ENCODE results near the gene SLC35E1.
"Not testable (repeated sequence)": the region's sequence is repeated elsewhere in the genome, so short reads cannot be mapped to it uniquely, and the experiment has no call there.

Gene SLC35E1

DNA sequence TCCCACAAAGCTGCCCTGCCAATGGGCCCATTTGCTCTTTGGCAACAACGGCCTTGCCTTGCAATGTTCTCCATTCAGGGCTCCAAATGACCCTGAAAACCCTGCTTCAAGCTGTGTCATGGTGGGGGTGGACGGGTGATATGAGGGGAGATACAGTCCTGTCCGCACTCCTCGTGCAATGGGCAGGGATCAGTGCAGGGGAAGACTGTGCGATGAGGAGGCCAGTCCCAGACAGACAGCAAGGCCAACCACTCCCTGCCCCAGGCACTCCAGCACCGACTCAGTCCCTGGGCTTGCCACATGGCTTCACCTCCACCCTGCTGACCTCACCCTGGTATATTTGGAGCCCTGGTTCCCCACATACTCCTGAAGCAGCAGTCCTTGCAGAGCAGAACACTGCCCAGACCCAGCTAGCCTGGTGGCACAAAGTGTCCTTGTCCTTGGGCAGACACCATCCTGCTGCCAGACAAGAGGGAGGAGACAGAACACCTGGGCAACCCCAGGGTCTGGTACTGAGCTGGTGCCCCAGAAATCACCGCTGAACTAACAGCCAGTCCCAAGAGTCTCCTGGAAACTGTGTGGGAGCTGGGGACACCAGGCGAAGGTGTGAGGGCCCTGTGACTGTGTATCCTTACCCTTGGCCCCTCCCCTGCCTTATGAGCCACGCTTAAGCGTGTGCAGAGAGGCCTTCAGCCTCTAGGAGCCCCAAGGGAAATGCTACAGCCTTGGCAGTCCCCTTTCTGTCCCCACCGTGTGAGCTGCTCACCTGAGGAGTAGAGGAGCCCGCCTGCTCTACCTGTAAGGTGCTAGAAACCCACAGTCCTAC is 9.1 kb upstream of the SLC35E1 start:
- DNase-seq (ENCODE audit: low read depth): no peak

GRCh38 chr19:16579381-16579780 is 7.2 kb upstream of the SLC35E1 start:
- no peak for DNase-seq (ENCODE audit: low read depth)

- DNase-seq (ENCODE audit: low read depth): no peak
These were observed 5.3 kb upstream of the SLC35E1 start for GRCh38 chr19:16577531-16577985.

GRCh38 chr19:16576690-16577530 is 4.7 kb upstream of the SLC35E1 start:
- DNase-seq (ENCODE audit: low read depth): no peak

- DNase-seq (ENCODE audit: low read depth): no peak
These were observed 3.9 kb upstream of the SLC35E1 start for GRCh38 chr19:16575861-16576689.

DNA sequence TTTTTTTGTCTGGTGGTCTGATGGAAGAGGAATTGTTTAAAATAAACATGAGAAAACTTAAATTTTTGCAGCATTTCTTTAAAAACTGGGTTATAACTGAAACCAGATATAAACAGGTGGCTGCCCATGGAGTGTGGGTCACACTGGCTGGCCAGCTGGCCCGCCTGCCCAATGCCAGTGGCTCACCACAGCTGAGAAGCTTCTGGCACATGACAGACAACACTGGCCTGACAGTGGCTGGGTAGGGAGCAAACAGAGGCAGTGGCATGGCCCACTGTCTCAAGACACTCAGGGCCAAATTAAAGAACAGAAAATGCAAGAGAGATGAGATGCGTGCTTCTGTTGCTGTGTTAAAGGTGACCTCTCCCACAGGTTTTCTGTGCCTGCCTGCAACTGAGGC is 3.1 kb upstream of the SLC35E1 start:
- no peak for DNase-seq (ENCODE audit: low read depth)

DNA sequence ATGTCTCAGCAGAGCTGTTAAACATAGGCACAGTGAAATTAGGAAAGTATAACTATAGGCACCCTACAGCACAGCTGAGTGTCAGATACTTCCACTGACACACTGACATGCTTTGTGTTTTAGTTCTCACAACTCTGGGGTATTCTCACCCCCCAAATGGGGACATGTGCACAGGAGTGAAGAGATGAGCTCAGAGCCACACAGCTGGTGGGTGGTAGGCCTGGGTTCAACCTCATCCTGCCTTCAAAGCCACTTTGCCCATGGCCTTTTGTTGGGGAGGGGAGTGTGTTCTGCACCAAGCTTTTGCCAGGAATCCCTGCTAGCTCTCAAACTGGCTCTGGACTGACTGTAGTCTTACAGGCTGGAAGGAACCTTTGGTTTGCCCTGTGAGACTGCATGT is 1.7 kb upstream of the SLC35E1 start:
- no peak for DNase-seq (ENCODE audit: low read depth)

DNA sequence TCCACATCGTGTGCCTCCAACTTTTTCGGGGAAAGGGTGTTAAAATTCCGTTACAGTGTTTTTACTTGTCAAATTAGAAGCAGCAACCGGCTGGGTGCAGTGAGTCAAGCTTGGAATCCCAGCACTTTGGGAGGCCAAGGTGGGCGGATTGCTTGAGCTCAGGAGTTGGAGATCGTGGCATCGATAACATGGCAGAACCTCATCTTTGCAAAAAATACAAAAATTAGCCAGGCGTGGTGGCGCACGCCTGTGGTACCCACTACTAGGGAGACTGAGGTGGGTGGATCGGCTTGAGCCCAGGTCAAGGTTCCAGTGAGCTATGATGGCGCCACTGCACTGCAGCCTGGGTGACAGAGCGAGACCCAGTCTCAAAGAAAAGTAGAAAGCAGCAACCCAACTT is 1.1 kb upstream of the SLC35E1 start:
- DNase-seq (ENCODE audit: low read depth): no peak

- no peak for DNase-seq (ENCODE audit: low read depth)
These were observed 338 bp downstream of the SLC35E1 start for GRCh38 chr19:16571822-16572331.

GRCh38 chr19:16571283-16571682 is 932 bp downstream of the SLC35E1 start:
- peak; percentile 60 for DNase-seq (ENCODE audit: low read depth)

- DNase-seq (ENCODE audit: low read depth): no peak
These were observed 2.5 kb downstream of the SLC35E1 start for GRCh38 chr19:16569609-16570320.

GRCh38 chr19:16566702-16567101 is 5.5 kb downstream of the SLC35E1 start:
- no peak for DNase-seq (ENCODE audit: low read depth)

DNA sequence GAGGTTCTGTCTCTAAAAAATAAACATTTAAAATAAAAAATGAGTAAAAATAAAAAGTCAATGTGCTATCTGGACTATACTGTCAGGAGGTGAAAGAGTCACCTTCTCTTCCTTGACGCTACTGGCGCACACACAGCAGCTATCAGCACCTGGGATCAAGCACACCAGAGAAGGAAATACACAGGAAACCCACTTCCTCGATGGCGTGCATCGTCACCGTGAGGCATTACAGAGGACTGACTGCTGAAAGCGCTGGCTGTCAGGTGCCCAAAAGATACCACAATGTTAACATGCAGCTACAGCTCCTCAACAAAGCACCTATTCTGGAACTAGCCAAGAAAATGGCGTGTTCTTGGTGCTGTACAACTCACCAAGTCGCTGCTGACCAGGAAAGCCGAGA is 6.1 kb downstream of the SLC35E1 start:
- DNase-seq (ENCODE audit: low read depth): no peak

DNA sequence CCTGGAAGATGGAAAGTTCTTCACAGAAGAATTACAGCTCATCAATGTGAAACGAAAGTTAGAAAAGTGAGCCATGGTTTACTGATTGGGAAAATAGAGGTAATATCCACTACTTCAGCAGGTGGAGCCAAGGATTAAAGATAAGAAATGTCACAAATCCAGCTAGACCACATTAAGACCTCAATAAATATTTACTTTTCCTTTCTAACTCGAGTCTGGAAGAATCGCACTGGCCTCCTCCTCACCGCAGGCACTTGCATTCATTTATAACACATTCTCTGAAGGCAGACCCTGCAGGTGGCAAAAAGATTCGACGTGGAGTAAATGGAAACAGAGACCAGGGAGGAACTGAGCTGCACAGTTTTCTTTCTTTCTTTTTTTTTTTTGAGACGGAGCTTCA is 7.4 kb downstream of the SLC35E1 start:
- DNase-seq (ENCODE audit: low read depth): no peak

GRCh38 chr19:16562608-16563025 is 9.6 kb downstream of the SLC35E1 start:
- no peak for DNase-seq (ENCODE audit: low read depth)

- no peak for DNase-seq (ENCODE audit: low read depth)
These were observed 10.8 kb downstream of the SLC35E1 start for GRCh38 chr19:16561382-16561781.

- DNase-seq (ENCODE audit: low read depth): no peak
These were observed 12.4 kb downstream of the SLC35E1 start for GRCh38 chr19:16559780-16560276.

GRCh38 chr19:16554776-16555175 is 17.4 kb downstream of the SLC35E1 start:
- no peak for DNase-seq (ENCODE audit: low read depth)

DNA sequence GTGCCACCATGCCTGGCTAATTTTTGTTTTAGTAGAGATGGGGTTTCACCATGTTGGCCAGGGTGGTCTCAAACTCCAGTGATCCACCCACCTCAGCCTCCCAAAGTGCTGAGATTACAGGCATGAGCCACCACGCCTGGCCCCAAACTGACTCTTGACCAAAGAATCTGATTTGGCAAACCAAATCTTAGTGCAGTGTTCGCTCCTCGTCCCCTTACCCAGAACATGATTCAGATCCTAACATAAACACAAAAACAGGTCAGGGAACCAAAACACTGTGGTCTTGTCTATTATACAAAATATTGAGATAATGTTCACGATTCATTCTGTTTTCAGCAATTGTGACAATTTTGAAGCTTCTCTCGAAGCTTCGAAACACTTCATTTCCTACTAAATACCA is 20.3 kb downstream of the SLC35E1 start:
- not testable (repeated sequence) for DNase-seq (ENCODE audit: low read depth)

DNA sequence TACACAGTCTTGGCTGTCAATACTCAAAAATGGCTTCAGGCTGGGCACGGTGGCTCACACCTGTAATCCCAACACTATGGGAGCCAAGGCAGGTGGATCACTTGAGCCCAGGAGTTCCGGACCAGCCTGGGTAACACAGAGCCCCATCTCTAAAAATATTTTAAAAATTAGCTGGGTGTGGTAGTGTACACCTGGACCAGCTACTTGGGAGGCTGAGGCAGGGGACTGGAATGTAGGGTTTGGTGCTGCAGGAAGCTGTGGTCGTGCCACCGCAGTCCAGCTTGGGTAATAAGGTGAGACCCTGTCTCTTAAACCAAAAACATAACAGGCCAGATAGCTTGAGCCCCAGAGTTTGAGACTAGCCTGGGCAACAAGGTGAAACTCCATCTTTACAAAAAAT is 23.3 kb downstream of the SLC35E1 start:
- no peak for DNase-seq (ENCODE audit: low read depth)

Data from EH (cell line).